Vagina (tissue), 2 donors: ENCODE measurements around the gene RPL27A. TPM values are rescaled to one million over a fixed set of nuclear protein-coding genes. Genes with fewer than 3 reads are reported as not detected.

Experiments used
- DNase-seq, 2 donors: peaks; one replicate each; pipeline ENCODE4 v3.0.0-alpha.2; 2017; ENCODE audit errors: extremely low spot score in 2 of 2
- H3K27ac ChIP-seq: fragments of 200-600 bp; sonication (generic); one replicate; pipeline ENCODE4 v1.5.1; 2019
- H3K27me3 ChIP-seq: fragments of 200-600 bp; sonication (generic); one replicate; pipeline ENCODE4 v1.5.1; 2019
- H3K36me3 ChIP-seq, 2 donors: fragments of 200-600 bp; sonication (generic); one replicate each; pipeline ENCODE4 v1.5.1; 2017 to 2019
- H3K4me1 ChIP-seq: fragments of 200-600 bp; sonication (generic); one replicate; pipeline ENCODE4 v1.5.1; 2019
- H3K4me3 ChIP-seq, 2 donors: fragments of 200-600 bp; sonication (generic); 1 replicate in 1 of 2; 2 replicates in 1 of 2; pipeline ENCODE4 v1.5.1; 2016 to 2019
- H3K9me3 ChIP-seq: fragments of 200-600 bp; sonication (generic); one replicate; pipeline ENCODE4 v1.5.1; 2019
- POLR2A ChIP-seq, 2 donors: fragments of 450-650 bp; IDR thresholded peaks; one replicate each; pipeline ENCODE4 v1.6.1; 2017; ENCODE audit warnings: antibody characterized with exemption in 2 of 2, mild to moderate bottlenecking in 2 of 2, moderate library complexity in 2 of 2
- POLR2AphosphoS5 ChIP-seq, 2 donors: sonication (generic); formaldehyde crosslinking; IDR thresholded peaks; one replicate each; pipeline ENCODE4 v1.9.0; 2017; ENCODE audit warnings: antibody characterized with exemption in 2 of 2, mild to moderate bottlenecking in 2 of 2, low read depth in 1 of 2; ENCODE audit not compliant: insufficient read depth in 1 of 2
- intact Hi-C: fragments of 100-400 bp; cut with DNase I; formaldehyde crosslinking; loops from one replicate; pipeline ENCODE4 v1.15.1; 2023
- total RNA-seq: library from RNA; depleted of rRNA; stranded (reverse); fragments of >200 nt; gene quantifications from one replicate; pipeline ENCODE4 v1.2.3, GENCODE V29; 2016
- TF ChIP-seq, protein P1 (sequence below), 3 experiments: fragments of 450-650 bp in 2 of 3; fragments of 200-600 bp in 1 of 3; sonication (generic) in 1 of 3; IDR thresholded peaks; one replicate each; pipeline ENCODE4 v1.5.1; 2017 to 2019; ENCODE audit warnings: antibody characterized with exemption in 3 of 3, mild to moderate bottlenecking in 2 of 3, moderate library complexity in 2 of 3

The RPL27A gene
- total RNA-seq, 1 donor from 2014 or later: 1,279 TPM

DNA sequence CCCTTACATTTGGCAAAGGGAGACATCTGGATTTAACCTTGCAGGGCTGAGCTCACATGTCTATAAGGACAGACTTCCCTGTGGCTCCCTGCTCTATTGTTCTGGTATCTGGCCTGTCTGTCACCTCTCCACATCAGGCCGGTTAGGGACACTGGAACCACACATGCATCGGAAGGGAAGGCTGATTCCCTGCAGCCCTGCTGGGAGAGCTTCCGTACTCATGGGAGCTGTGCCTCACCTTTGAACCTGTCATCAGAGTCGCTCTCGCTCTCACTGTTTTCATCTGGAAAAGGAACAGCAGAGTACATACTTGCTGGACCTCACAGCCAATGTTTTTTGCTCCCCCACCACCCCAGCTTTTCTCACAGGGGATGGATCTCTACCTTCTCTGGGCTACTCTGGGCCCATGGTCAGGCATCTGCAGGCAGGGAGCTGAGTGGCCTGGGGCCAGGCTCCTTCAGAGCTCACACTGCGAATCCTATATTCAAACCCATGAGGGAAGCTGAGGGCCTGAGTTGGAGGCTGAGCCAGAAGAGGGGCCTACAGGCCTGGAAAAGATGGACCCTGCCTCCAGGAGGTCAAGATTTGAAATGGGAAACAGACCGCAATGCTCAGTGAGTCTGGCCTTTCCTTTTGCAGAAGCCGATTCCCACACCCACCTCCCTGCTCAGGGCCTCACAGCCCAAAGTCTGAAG lies 31.3 kb downstream of the RPL27A start:
- peaks cover 0 to 16% of the 10 kb centered on the region in 2 donors for H3K36me3 ChIP-seq

DNA sequence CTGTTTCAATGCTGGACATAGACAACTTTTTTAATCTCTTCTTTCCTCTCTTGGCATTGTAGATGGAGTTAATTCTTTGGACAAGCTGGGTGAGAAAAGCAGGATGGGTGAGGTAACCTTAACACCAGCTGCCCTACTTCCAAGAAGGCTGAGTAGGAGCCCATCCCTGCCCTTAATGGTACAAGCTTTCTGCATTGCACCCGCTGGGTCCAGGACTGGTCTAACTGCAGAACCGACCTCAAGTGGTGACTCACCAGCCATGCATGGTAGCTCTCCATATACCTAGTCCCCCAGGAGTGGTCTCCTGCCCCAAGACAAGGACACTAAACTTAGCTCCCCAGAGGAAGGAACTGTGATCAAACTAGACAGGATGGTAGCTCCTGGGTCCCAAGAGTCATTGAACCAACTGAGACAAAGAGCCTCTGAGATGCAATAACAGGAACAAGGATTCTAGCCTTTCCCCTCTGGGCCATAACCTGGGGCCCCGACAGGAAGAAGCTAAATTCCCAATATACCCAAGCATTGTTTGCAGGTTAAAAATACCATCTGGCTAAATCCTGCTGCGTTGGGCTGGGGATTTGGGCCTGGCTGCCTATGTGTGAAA lies 32.1 kb downstream of the RPL27A start:
- intact Hi-C loops: loop anchor here (5.0 kb wide), 2 partner anchors 48 to 93 kb away; no protein-coding TSS in a partner anchor
- DNase-seq: no peak
- H3K36me3 ChIP-seq: peaks cover 0 to 16% of the 10 kb centered on the region in 2 donors
- no peak overlapping the region for H3K4me3 ChIP-seq
- H3K4me1 ChIP-seq: peaks cover 70% of the 10 kb centered on the region
- no peaks in the 10 kb centered on the region for H3K9me3 ChIP-seq
- peak overlapping the region; percentile 91 for H3K27ac ChIP-seq
- no peaks in the 10 kb centered on the region for H3K27me3 ChIP-seq
- no peak for TF ChIP-seq POLR2A (IDR thresholded peaks at IDR 0.05)
- TF ChIP-seq, protein P1, sequence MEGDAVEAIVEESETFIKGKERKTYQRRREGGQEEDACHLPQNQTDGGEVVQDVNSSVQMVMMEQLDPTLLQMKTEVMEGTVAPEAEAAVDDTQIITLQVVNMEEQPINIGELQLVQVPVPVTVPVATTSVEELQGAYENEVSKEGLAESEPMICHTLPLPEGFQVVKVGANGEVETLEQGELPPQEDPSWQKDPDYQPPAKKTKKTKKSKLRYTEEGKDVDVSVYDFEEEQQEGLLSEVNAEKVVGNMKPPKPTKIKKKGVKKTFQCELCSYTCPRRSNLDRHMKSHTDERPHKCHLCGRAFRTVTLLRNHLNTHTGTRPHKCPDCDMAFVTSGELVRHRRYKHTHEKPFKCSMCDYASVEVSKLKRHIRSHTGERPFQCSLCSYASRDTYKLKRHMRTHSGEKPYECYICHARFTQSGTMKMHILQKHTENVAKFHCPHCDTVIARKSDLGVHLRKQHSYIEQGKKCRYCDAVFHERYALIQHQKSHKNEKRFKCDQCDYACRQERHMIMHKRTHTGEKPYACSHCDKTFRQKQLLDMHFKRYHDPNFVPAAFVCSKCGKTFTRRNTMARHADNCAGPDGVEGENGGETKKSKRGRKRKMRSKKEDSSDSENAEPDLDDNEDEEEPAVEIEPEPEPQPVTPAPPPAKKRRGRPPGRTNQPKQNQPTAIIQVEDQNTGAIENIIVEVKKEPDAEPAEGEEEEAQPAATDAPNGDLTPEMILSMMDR (IDR thresholded peaks at IDR 0.05): no peak
- TF ChIP-seq POLR2AphosphoS5 (IDR thresholded peaks at IDR 0.05; ENCODE audit: insufficient read depth in 1 of 2, low read depth in 1 of 2): no peak

More for the DNA sequence above, 31.3 kb downstream of the RPL27A start:
- Histone ChIP-seq H3K27ac (peak overlapping the region; percentile 36), H3K27me3 (no peaks in the 10 kb centered on the region), H3K4me1 (peaks cover 70% of the 10 kb centered on the region), H3K4me3 (no peak overlapping the region), H3K9me3 (no peaks in the 10 kb centered on the region)
- intact Hi-C loops: loop anchor here (5.0 kb wide), 1 partner anchor 93 kb away; no protein-coding TSS in a partner anchor
- DNase-seq: no peak
- TF ChIP-seq, protein P1 (IDR thresholded peaks at IDR 0.05): no peak
- TF ChIP-seq POLR2A (IDR thresholded peaks at IDR 0.05): no peak
- no peak for TF ChIP-seq POLR2AphosphoS5 (IDR thresholded peaks at IDR 0.05; ENCODE audit: insufficient read depth in 1 of 2, low read depth in 1 of 2)

DNA sequence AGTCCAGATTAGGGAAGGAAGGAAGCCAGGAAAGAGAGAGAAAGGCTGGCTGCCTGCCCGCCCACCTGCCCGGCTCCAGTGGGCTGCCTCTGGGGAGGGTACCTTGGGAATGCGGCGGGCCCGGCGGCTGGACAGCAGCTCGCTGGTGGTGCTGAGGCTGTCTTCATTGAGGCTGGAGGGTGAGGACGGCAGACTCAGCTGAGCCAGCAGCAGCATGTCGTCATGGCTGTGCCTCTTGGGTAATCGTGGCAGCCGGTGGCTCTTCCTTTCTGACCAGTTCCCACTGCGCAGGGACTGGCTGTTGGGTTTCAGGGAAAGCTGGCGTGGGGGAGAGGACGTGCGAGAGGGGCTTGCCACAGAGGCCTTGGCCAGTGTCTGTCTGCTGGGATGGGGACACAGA lies 32.9 kb downstream of the RPL27A start:
- DNase-seq: no peak
- peaks cover 0 to 12% of the 10 kb centered on the region in 2 donors for H3K36me3 ChIP-seq
- H3K27ac ChIP-seq: peak overlapping the region; percentile 91
- no peaks in the 10 kb centered on the region for H3K27me3 ChIP-seq
- no peak overlapping the region for H3K4me3 ChIP-seq
- H3K4me1 ChIP-seq: peaks cover 72% of the 10 kb centered on the region
- intact Hi-C loops: loop anchor here (5.0 kb wide), 1 partner anchor 47 kb away; no protein-coding TSS in a partner anchor
- TF ChIP-seq POLR2AphosphoS5 (IDR thresholded peaks at IDR 0.05; ENCODE audit: insufficient read depth in 1 of 2, low read depth in 1 of 2) (peak in 1 of 2 donors; percentile 17), POLR2A (IDR thresholded peaks at IDR 0.05) (no peak)
- no peaks in the 10 kb centered on the region for H3K9me3 ChIP-seq

DNA sequence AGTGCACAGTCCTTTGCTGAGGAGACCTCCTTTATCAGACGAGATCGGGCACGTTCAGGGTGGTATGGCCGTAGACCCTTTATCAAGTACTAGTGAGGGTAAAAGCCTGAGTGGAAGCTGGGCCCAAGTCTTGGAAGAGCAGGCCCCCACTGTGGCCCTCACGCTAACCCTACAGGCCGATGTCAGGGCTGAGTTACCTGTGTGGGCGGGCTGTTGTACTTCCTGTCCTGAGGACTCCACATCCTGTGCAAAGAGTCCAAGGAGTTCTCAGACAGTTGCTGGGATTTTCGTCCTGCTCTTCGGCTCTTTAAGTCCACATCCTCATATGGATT lies 34.9 kb downstream of the RPL27A start:
- H3K9me3 ChIP-seq: no peaks in the 10 kb centered on the region
- intact Hi-C loops: loop anchor here (5.0 kb wide), 1 partner anchor 45 kb away; no protein-coding TSS in a partner anchor
- peaks cover 0 to 7% of the 10 kb centered on the region in 2 donors for H3K36me3 ChIP-seq
- peaks cover 92% of the 10 kb centered on the region for H3K4me1 ChIP-seq
- H3K27me3 ChIP-seq: no peaks in the 10 kb centered on the region
- TF ChIP-seq POLR2AphosphoS5 (IDR thresholded peaks at IDR 0.05; ENCODE audit: insufficient read depth in 1 of 2, low read depth in 1 of 2): peak in 1 of 2 donors; percentile 13
- TF ChIP-seq, protein P1 (IDR thresholded peaks at IDR 0.05): no peak
- no peak overlapping the region for H3K4me3 ChIP-seq
- H3K27ac ChIP-seq: peak overlapping the region; percentile 91
- DNase-seq: no peak

DNA sequence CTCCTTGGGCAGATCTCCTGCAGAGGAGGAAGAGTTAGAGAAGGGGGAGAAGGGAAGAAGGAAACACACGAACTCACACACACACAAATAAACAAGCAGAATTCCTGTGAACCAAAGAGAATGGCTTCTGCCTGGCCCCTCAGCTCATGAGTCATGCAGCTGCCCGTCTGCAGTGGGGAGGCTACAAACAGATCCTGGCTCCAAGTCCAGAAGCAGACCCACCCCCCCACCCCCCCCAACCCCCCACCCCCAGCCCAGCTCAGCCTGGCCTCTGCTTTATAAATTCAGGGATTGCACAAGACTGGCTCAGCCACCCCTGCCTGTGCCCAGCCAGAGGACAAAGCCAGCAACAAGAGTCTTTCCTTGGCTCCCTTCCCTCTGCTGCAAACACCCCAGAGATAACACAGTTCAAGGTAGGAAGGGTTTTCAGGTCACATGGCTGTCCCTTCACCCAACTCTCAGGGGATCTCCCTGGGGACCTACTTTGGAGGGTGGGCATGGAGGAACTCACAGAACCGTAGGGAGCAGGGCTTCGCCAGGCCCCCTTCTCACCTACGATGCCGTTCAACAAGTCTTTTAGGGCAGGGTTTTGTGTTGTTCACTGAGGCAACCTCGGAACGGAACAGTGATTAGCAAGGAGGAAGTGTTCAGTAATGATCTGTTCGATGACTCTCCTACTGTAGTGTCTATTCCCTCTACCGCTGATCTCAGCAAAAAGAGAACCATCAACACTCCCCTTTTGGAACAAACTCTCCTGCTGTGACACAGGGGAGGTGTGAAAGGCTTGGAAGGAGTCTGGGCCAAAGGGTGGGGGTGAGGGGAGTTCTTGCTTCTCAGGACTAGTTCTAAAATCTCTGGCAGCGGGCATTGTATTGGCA lies 35.5 kb downstream of the RPL27A start:
- no peaks in the 10 kb centered on the region for H3K9me3 ChIP-seq
- intact Hi-C loops: loop anchor here (5.0 kb wide), 1 partner anchor 44 kb away; no protein-coding TSS in a partner anchor
- no peaks in the 10 kb centered on the region for H3K27me3 ChIP-seq
- H3K4me1 ChIP-seq: peaks cover 98% of the 10 kb centered on the region
- peak overlapping the region; percentile 91 for H3K27ac ChIP-seq
- H3K4me3 ChIP-seq: no peak overlapping the region
- TF ChIP-seq, protein P1 (IDR thresholded peaks at IDR 0.05): no peak
- TF ChIP-seq POLR2AphosphoS5 (IDR thresholded peaks at IDR 0.05; ENCODE audit: insufficient read depth in 1 of 2, low read depth in 1 of 2) (no peak), POLR2A (IDR thresholded peaks at IDR 0.05) (no peak)
- peaks cover 0 to 7% of the 10 kb centered on the region in 2 donors for H3K36me3 ChIP-seq
- no peak for DNase-seq
